ENCODE measurements around the gene PCMT1. TPM values are rescaled to one million over a fixed set of nuclear protein-coding genes. Genes with fewer than 3 reads are reported as not detected.

The PCMT1 gene
- polyA plus RNA-seq, 1 donor (not counting 4 experiments of a cell fraction or from before 2014, with no cell fraction given), result 167 TPM

DNA sequence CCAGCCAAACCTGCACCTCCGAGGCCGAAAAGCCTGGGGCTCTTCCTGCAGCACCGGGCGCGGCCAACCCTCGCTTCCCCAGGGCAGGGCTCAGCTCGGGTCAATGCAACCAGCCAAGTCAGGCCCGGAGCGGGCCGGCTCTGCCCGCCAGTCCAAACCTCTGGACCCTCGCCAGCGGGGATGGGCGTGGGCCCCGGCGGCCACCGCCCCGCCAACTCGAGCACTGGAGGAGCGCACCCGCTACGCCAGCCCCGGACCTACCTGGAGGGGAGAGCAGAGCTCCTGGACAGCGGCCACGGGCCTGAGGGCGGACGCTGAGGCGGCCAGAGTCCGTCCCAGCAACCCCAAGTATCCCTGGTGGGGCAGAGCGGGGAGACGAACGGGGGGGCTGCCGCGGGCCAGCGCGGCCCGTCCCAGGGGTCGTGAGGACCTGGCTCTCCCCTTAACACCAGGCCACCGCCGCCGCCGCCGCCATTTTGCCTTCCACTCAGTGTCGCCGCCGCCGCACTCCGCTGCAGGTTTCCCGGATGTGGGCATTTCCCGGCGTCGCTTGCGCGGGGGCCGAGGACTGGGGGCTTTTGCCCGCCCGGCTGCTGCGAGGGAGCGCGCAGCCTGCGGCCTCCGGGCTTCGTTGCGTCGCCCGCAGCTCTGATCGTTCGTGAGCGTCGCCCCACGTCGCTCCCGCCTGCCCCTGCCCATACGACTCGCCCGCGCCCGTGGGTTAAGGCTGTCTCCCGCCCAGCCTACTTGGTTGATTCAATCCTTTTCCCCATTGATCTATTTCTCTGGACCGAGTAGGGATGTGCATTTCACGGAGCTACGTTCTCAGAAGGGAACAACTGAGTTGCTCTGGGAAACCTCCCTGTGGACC lies 31.7 kb upstream of the PCMT1 start, which contains the start of gene LATS1:
Gene LATS1, minus strand, starts transcription at position 514 of the 871 bp plus-strand sequence. CDS start 15,975 bp downstream, outside the sequence.
- no peak for FAIRE-seq
- Histone ChIP-seq H4K20me1 (ENCODE audit: control insufficient read depth, extremely low read depth, insufficient read depth, low read length) (no peaks in the 10 kb centered on the region), H3K9me3 (ENCODE audit: control insufficient read depth, low read depth, low read length) (no peaks in the 10 kb centered on the region), H3K36me3 (ENCODE audit: control insufficient read depth in 2 of 2, extremely low read depth in 1 of 2, insufficient read depth in 2 of 2, low read length in 2 of 2) (no peaks in the 10 kb centered on the region), H2AFZ (ENCODE audit: control insufficient read depth, low read length) (peak within 1 kb of the TSS; percentile 97), H3K4me2 (ENCODE audit: control insufficient read depth, extremely low read depth, insufficient read depth, low read depth, low read length) (peak within 1 kb of the TSS; percentile 99), H3K9ac (ENCODE audit: control insufficient read depth, extremely low read depth, insufficient read depth, low read length) (peak within 1 kb of the TSS; percentile 98), H3K27ac (ENCODE audit: control insufficient read depth, insufficient read depth, low read length) (peak within 1 kb of the TSS; percentile 95), H3K79me2 (ENCODE audit: control insufficient read depth, insufficient read depth, low read length) (peaks cover 56% of the 10 kb centered on the region), H3K9me1 (ENCODE audit: control insufficient read depth, extremely low read depth, insufficient read depth, low read length) (no peaks in the 10 kb centered on the region), H3K4me3 (ENCODE audit: control insufficient read depth in 2 of 3, extremely low read depth in 1 of 3, insufficient read depth in 2 of 3, low read depth in 1 of 3, low read length in 3 of 3) (peak within 1 kb of the TSS; percentile 72 to 99 (median 78)), H3K4me1 (ENCODE audit: control insufficient read depth, extremely low read depth, insufficient read depth, low read length) (peaks cover 11% of the 10 kb centered on the region), H3K27me3 (ENCODE audit: control insufficient read depth, extremely low read depth, insufficient read depth, low read length) (no peaks in the 10 kb centered on the region)
- peak; percentile 40 for DNase-seq (ENCODE audit: low read depth, low spot score)
- no peak for TF ChIP-seq EZH2 (IDR thresholded peaks at IDR 0.05; ENCODE audit: low read length)
- dilution Hi-C loops (cut with MboI; ENCODE audit: extremely low pct_ligation_motif_present, low sequenced_read_pairs), result no loop called here

DNA sequence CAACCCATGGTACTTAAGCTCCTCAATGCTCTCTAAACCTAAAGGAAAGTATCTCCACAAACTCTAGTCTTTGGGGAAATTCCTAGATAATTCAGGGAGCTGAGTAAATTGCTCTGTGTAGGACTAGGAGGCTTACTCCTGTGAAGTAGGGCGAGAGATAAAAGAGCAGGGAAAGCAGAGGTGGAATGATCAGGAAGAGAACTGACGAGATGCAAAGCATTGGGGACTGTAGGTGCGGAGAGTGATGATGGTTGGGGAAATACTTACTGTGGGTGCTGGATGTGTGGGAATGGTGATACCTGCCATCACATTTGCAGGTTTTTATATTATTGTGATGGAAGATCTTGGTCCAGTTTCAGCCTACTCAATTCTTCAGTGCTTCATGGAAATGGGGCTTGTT lies 30.0 kb upstream of the PCMT1 start:
- H3K79me2 ChIP-seq (ENCODE audit: control insufficient read depth, insufficient read depth, low read length), result peaks cover 40% of the 10 kb centered on the region
- H3K4me1 ChIP-seq (ENCODE audit: control insufficient read depth, extremely low read depth, insufficient read depth, low read length), result peaks cover 11% of the 10 kb centered on the region
- DNase-seq (ENCODE audit: low read depth, low spot score), result no peak
- H3K27me3 ChIP-seq (ENCODE audit: control insufficient read depth, extremely low read depth, insufficient read depth, low read length), result no peaks in the 10 kb centered on the region
- H3K4me2 ChIP-seq (ENCODE audit: control insufficient read depth, extremely low read depth, insufficient read depth, low read depth, low read length), result no peak overlapping the region
- no peak overlapping the region for H3K4me3 ChIP-seq (ENCODE audit: control insufficient read depth in 2 of 3, extremely low read depth in 1 of 3, insufficient read depth in 2 of 3, low read depth in 1 of 3, low read length in 3 of 3)
- dilution Hi-C loops (cut with MboI; ENCODE audit: extremely low pct_ligation_motif_present, low sequenced_read_pairs), result no loop called here
- no peak overlapping the region for H3K9ac ChIP-seq (ENCODE audit: control insufficient read depth, extremely low read depth, insufficient read depth, low read length)
- H3K9me3 ChIP-seq (ENCODE audit: control insufficient read depth, low read depth, low read length), result no peaks in the 10 kb centered on the region
- H4K20me1 ChIP-seq (ENCODE audit: control insufficient read depth, extremely low read depth, insufficient read depth, low read length), result no peaks in the 10 kb centered on the region
- H2AFZ ChIP-seq (ENCODE audit: control insufficient read depth, low read length), result no peak overlapping the region
- peaks cover 0 to 3% of the 10 kb centered on the region in 2 experiments for H3K36me3 ChIP-seq (ENCODE audit: control insufficient read depth in 2 of 2, extremely low read depth in 1 of 2, insufficient read depth in 2 of 2, low read length in 2 of 2)
- TF ChIP-seq, protein P1, sequence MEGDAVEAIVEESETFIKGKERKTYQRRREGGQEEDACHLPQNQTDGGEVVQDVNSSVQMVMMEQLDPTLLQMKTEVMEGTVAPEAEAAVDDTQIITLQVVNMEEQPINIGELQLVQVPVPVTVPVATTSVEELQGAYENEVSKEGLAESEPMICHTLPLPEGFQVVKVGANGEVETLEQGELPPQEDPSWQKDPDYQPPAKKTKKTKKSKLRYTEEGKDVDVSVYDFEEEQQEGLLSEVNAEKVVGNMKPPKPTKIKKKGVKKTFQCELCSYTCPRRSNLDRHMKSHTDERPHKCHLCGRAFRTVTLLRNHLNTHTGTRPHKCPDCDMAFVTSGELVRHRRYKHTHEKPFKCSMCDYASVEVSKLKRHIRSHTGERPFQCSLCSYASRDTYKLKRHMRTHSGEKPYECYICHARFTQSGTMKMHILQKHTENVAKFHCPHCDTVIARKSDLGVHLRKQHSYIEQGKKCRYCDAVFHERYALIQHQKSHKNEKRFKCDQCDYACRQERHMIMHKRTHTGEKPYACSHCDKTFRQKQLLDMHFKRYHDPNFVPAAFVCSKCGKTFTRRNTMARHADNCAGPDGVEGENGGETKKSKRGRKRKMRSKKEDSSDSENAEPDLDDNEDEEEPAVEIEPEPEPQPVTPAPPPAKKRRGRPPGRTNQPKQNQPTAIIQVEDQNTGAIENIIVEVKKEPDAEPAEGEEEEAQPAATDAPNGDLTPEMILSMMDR (optimal IDR thresholded peaks at IDR 0.05 in 1 of 3, IDR thresholded peaks at IDR 0.05 in 1 of 3, conservative IDR thresholded peaks at IDR 0.05 in 1 of 3; ENCODE audit: extremely low read depth in 1 of 3, insufficient read depth in 2 of 3, low read length in 3 of 3), result no peak
- no peaks in the 10 kb centered on the region for H3K9me1 ChIP-seq (ENCODE audit: control insufficient read depth, extremely low read depth, insufficient read depth, low read length)
- H3K27ac ChIP-seq (ENCODE audit: control insufficient read depth, insufficient read depth, low read length), result no peak overlapping the region
- FAIRE-seq, result no peak
